Keratinocyte (primary cell): ENCODE measurements around the gene CDH7. TPM values are rescaled to one million over a fixed set of nuclear protein-coding genes. Genes with fewer than 3 reads are reported as not detected.

Experiments used
- DNase-seq: peaks from one replicate; pipeline ENCODE4 v3.0.0-alpha.2; 2011; ENCODE audit warnings: low read depth, missing footprints, low spot score
- FAIRE-seq: peaks from 2 replicates; lab custom pipeline; 2011; peaks lifted over from hg19 to GRCh38; lab: Jason Lieb, UNC
- H2AFZ ChIP-seq: 2 replicates; pipeline ENCODE4 v1.6.0; 2012; ENCODE audit warnings: low read length, control low read depth, inconsistent platforms; ENCODE audit not compliant: control insufficient read depth
- H3K27ac ChIP-seq: 2 replicates; pipeline ENCODE4 v1.5.1; 2011; ENCODE audit warnings: low read length; ENCODE audit not compliant: control insufficient read depth, insufficient read depth
- H3K27me3 ChIP-seq: 3 replicates; pipeline ENCODE4 v1.6.0; 2011; ENCODE audit warnings: low read length; ENCODE audit not compliant: control insufficient read depth, insufficient read depth; ENCODE audit errors: extremely low read depth
- H3K36me3 ChIP-seq, 2 experiments: 2 replicates in 1 of 2; 3 replicates in 1 of 2; pipeline ENCODE4 v1.5.1; 2011; ENCODE audit warnings: low read length in 2 of 2, mild to moderate bottlenecking in 1 of 2; ENCODE audit not compliant: control insufficient read depth in 2 of 2, insufficient read depth in 2 of 2; ENCODE audit errors: extremely low read depth in 1 of 2
- H3K4me1 ChIP-seq: 3 replicates; pipeline ENCODE4 v1.5.1; 2011; ENCODE audit warnings: low read length; ENCODE audit not compliant: control insufficient read depth, insufficient read depth; ENCODE audit errors: extremely low read depth
- H3K4me2 ChIP-seq: 3 replicates; pipeline ENCODE4 v1.6.0; 2011; ENCODE audit warnings: low read depth, low read length; ENCODE audit not compliant: control insufficient read depth, insufficient read depth; ENCODE audit errors: extremely low read depth
- H3K4me3 ChIP-seq, 3 experiments: fragments of 200-600 bp in 1 of 3; sonication (generic) in 1 of 3; 2 replicates in 2 of 3; 3 replicates in 1 of 3; pipeline ENCODE4 v1.5.1; 2011 to 2016; ENCODE audit warnings: low read length in 3 of 3, mild to moderate bottlenecking in 3 of 3, control low read depth in 2 of 3, inconsistent platforms in 1 of 3, low read depth in 1 of 3, mixed read lengths in 1 of 3, mixed run types in 1 of 3, moderate library complexity in 1 of 3; ENCODE audit not compliant: control insufficient read depth in 2 of 3, insufficient read depth in 2 of 3; ENCODE audit errors: extremely low read depth in 1 of 3
- H3K79me2 ChIP-seq: 2 replicates; pipeline ENCODE4 v1.6.0; 2012; ENCODE audit warnings: low read length; ENCODE audit not compliant: control insufficient read depth, insufficient read depth
- H3K9ac ChIP-seq: 3 replicates; pipeline ENCODE4 v1.6.0; 2011; ENCODE audit warnings: low read length; ENCODE audit not compliant: control insufficient read depth, insufficient read depth; ENCODE audit errors: extremely low read depth
- H3K9me1 ChIP-seq: 3 replicates; pipeline ENCODE4 v1.6.0; 2011; ENCODE audit warnings: low read length; ENCODE audit not compliant: control insufficient read depth, insufficient read depth; ENCODE audit errors: extremely low read depth
- H3K9me3 ChIP-seq: 2 replicates; pipeline ENCODE4 v1.5.1; 2012; ENCODE audit warnings: low read depth, low read length; ENCODE audit not compliant: control insufficient read depth
- H4K20me1 ChIP-seq: 3 replicates; pipeline ENCODE4 v1.6.0; 2011; ENCODE audit warnings: low read length; ENCODE audit not compliant: control insufficient read depth, insufficient read depth; ENCODE audit errors: extremely low read depth
- EZH2 ChIP-seq: IDR thresholded peaks from one replicate; pipeline ENCODE4 v1.6.1; 2012; ENCODE audit warnings: inconsistent platforms, mild to moderate bottlenecking, low read length, moderate library complexity
- dilution Hi-C: fragments of 300-500 bp; cut with MboI; formaldehyde crosslinking; loops from one replicate; pipeline ENCODE4 v1.7.0; 2020; ENCODE audit warnings: low sequenced_read_pairs; ENCODE audit not compliant: extremely low pct_ligation_motif_present
- polyA plus RNA-seq, 5 experiments: library from polyadenylated mRNA; depleted of rRNA in 3 of 5; stranded (reverse) in 3 of 5; stranded (forward) in 1 of 5; unstranded in 1 of 5; fragments of >200 nt; gene quantifications; 1 replicate in 1 of 5; 2 replicates in 3 of 5; 3 replicates in 1 of 5; pipeline versions ENCODE4 v1.2.1 to v1.2.3, GENCODE V29; 2011 to 2012; ENCODE audit warnings: missing spikeins in 2 of 5, low read depth in 1 of 5, low replicate concordance in 1 of 5
- TF ChIP-seq, protein P1 (sequence below), 3 experiments: IDR thresholded peaks in 1 of 3; conservative IDR thresholded peaks in 1 of 3; optimal IDR thresholded peaks in 1 of 3; 2 replicates in 2 of 3; 3 replicates in 1 of 3; pipeline versions ENCODE3 to v1.5.1; 2011; ENCODE audit warnings: low read length in 3 of 3, mild to moderate bottlenecking in 3 of 3, moderate library complexity in 2 of 3, control low read depth in 1 of 3, inconsistent platforms in 1 of 3; ENCODE audit not compliant: insufficient read depth in 2 of 3; ENCODE audit errors: extremely low read depth in 1 of 3

The CDH7 gene
- polyA plus RNA-seq, 1 donor (not counting 4 experiments of a cell fraction or from before 2014, with no cell fraction given): not detected

DNA sequence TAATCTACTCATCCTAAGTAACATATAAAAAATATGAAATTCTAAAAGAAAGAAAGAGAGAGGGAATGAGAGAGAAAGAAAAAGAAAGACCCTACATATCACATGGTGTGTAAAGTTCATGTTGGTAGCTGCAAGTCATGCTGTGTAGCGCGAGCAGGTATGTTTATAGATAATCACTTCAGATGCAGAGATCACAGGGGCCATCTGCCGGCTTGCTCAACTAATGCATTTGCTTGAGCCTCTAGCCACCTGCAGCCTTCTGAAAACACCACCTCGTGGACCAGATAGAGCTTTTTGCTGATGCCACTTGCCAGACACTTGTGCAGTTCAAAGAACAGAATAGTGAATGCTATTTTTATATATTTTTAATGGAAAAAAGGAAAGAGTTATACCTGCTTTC is 37.6 kb downstream of the CDH7 start:
- Histone ChIP-seq H3K9ac (no peak overlapping the region), H3K4me3 (no peak overlapping the region), H2AFZ (no peak overlapping the region), H3K9me3 (no peaks in the 10 kb centered on the region), H3K27ac (no peak overlapping the region), H3K79me2 (no peaks in the 10 kb centered on the region), H3K36me3 (no peaks in the 10 kb centered on the region), H3K4me1 (no peaks in the 10 kb centered on the region), H3K9me1 (no peaks in the 10 kb centered on the region), H4K20me1 (no peaks in the 10 kb centered on the region), H3K27me3 (no peaks in the 10 kb centered on the region), H3K4me2 (no peak overlapping the region)
- FAIRE-seq (no peak), DNase-seq (no peak)
- TF ChIP-seq EZH2: no peak
- TF ChIP-seq, protein P1, sequence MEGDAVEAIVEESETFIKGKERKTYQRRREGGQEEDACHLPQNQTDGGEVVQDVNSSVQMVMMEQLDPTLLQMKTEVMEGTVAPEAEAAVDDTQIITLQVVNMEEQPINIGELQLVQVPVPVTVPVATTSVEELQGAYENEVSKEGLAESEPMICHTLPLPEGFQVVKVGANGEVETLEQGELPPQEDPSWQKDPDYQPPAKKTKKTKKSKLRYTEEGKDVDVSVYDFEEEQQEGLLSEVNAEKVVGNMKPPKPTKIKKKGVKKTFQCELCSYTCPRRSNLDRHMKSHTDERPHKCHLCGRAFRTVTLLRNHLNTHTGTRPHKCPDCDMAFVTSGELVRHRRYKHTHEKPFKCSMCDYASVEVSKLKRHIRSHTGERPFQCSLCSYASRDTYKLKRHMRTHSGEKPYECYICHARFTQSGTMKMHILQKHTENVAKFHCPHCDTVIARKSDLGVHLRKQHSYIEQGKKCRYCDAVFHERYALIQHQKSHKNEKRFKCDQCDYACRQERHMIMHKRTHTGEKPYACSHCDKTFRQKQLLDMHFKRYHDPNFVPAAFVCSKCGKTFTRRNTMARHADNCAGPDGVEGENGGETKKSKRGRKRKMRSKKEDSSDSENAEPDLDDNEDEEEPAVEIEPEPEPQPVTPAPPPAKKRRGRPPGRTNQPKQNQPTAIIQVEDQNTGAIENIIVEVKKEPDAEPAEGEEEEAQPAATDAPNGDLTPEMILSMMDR (optimal IDR thresholded peaks at IDR 0.05 in 1 of 3, IDR thresholded peaks at IDR 0.05 in 1 of 3, conservative IDR thresholded peaks at IDR 0.05 in 1 of 3; ENCODE audit: extremely low read depth in 1 of 3, insufficient read depth in 2 of 3, low read length in 3 of 3): no peak
- dilution Hi-C loops: no loop called here

- Histone ChIP-seq H3K9ac (no peak overlapping the region), H3K9me3 (peaks cover under 1% of the 10 kb centered on the region), H3K4me1 (no peaks in the 10 kb centered on the region), H2AFZ (no peak overlapping the region), H3K4me3 (no peak overlapping the region), H3K27me3 (no peaks in the 10 kb centered on the region), H3K4me2 (no peak overlapping the region), H4K20me1 (no peaks in the 10 kb centered on the region), H3K36me3 (no peaks in the 10 kb centered on the region), H3K27ac (no peak overlapping the region), H3K9me1 (no peaks in the 10 kb centered on the region), H3K79me2 (no peaks in the 10 kb centered on the region)
- dilution Hi-C loops: no loop called here
- no peak for TF ChIP-seq EZH2
- TF ChIP-seq, protein P1 (optimal IDR thresholded peaks at IDR 0.05 in 1 of 3, IDR thresholded peaks at IDR 0.05 in 1 of 3, conservative IDR thresholded peaks at IDR 0.05 in 1 of 3; ENCODE audit: extremely low read depth in 1 of 3, insufficient read depth in 2 of 3, low read length in 3 of 3): no peak
- FAIRE-seq: no peak
- no peak for DNase-seq
Measured at GRCh38 chr18:65790604-65791003, 39.8 kb downstream of the CDH7 start.
